Thoracic aorta (tissue), 2 donors: ENCODE results near the gene TAB2. TPM values are rescaled to one million over a fixed set of nuclear protein-coding genes. Genes with fewer than 3 reads are reported as not detected.

ENCODE experiments used
- ATAC-seq: fragments of 150-250 bp; one replicate; pipeline ENCODE4 v1.8.0; 2017; ENCODE audit warnings: low read depth; ENCODE audit not compliant: insufficient number of reproducible peaks, low FRiP score
- DNase-seq: peaks from one replicate; pipeline ENCODE4 v3.0.0-alpha.2; 2020; ENCODE audit warnings: low spot score
- H3K27ac ChIP-seq, 2 donors: fragments of 200-600 bp; sonication (generic); 1 replicate in 1 of 2; 2 replicates in 1 of 2; pipeline ENCODE4 v1.5.1; 2016; ENCODE audit warnings: mild to moderate bottlenecking in 2 of 2, moderate library complexity in 2 of 2
- H3K27me3 ChIP-seq: fragments of 200-600 bp; sonication (generic); replicated peaks from 2 replicates; pipeline ENCODE4 v1.6.0; 2016; ENCODE audit warnings: mild to moderate bottlenecking; ENCODE audit not compliant: insufficient read depth
- H3K36me3 ChIP-seq: fragments of 200-600 bp; sonication (generic); one replicate; pipeline ENCODE4 v1.5.1; 2016
- H3K4me1 ChIP-seq, 2 donors: fragments of 200-600 bp; sonication (generic); 1 replicate in 1 of 2; 2 replicates in 1 of 2; pipeline versions ENCODE4 v1.5.1 to v1.6.0; 2016; ENCODE audit warnings: low read depth in 2 of 2, mild to moderate bottlenecking in 1 of 2; ENCODE audit not compliant: control insufficient read depth in 1 of 2
- H3K4me3 ChIP-seq: fragments of 200-600 bp; sonication (generic); 2 replicates; pipeline ENCODE4 v1.5.1; 2016; ENCODE audit warnings: mild to moderate bottlenecking
- H3K9me3 ChIP-seq: fragments of 200-600 bp; sonication (generic); 2 replicates; pipeline ENCODE4 v1.5.1; 2016
- total RNA-seq, 2 donors: library from RNA; depleted of rRNA; stranded (reverse); fragments of >200 nt; gene quantifications; one replicate each; pipeline versions ENCODE4 v1.1.0 to v1.2.3, GENCODE V29; 2016
- TF ChIP-seq, protein P1 (sequence below): fragments of 200-600 bp; sonication (generic); IDR thresholded peaks from one replicate; pipeline ENCODE4 v1.5.1; 2019; ENCODE audit warnings: antibody characterized with exemption

The TAB2 gene
- total RNA-seq, 2 donors from 2014 or later: 56.0 to 61.7 TPM

DNA sequence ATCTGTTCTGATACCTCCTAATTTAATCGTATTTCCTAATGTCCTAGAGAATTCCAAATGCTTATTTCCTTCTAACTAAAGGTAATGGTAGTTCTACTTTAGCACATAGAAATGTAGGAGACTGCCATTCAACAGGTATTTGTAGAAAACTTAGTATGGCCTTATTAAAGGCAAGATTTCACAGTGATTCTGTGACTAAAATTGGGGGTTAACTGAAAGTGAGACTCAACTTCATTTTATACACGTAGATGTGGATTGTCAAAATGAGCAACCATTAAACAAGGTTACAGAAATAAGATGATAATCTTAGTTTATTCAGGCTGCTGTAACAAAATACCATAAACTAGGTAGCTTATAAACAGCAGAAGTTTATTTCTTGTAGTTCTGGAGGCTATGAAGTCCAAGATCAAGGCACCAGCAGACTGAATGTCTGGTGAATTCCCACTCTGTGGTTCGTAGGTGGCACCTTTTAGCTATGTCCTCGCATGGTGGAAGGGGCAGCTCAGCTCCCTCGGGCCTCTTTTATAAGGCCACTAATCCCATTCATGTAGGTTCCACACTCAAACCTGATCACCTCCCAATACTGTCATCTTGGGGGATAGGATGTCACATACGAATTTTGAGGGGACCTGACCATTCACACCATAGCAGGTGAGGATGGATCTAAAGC lies 38.7 kb downstream of the TAB2 start:
- Histone ChIP-seq H3K4me1 (peaks cover under 1 to 11% of the 10 kb centered on the region in 2 donors), H3K9me3 (no peaks in the 10 kb centered on the region), H3K27ac (no peak overlapping the region), H3K36me3 (no peaks in the 10 kb centered on the region), H3K27me3 (no peaks in the 10 kb centered on the region), H3K4me3 (no peak overlapping the region)
- ATAC-seq (no peak), DNase-seq (no peak)
- TF ChIP-seq, protein P1, sequence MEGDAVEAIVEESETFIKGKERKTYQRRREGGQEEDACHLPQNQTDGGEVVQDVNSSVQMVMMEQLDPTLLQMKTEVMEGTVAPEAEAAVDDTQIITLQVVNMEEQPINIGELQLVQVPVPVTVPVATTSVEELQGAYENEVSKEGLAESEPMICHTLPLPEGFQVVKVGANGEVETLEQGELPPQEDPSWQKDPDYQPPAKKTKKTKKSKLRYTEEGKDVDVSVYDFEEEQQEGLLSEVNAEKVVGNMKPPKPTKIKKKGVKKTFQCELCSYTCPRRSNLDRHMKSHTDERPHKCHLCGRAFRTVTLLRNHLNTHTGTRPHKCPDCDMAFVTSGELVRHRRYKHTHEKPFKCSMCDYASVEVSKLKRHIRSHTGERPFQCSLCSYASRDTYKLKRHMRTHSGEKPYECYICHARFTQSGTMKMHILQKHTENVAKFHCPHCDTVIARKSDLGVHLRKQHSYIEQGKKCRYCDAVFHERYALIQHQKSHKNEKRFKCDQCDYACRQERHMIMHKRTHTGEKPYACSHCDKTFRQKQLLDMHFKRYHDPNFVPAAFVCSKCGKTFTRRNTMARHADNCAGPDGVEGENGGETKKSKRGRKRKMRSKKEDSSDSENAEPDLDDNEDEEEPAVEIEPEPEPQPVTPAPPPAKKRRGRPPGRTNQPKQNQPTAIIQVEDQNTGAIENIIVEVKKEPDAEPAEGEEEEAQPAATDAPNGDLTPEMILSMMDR: no peak

DNA sequence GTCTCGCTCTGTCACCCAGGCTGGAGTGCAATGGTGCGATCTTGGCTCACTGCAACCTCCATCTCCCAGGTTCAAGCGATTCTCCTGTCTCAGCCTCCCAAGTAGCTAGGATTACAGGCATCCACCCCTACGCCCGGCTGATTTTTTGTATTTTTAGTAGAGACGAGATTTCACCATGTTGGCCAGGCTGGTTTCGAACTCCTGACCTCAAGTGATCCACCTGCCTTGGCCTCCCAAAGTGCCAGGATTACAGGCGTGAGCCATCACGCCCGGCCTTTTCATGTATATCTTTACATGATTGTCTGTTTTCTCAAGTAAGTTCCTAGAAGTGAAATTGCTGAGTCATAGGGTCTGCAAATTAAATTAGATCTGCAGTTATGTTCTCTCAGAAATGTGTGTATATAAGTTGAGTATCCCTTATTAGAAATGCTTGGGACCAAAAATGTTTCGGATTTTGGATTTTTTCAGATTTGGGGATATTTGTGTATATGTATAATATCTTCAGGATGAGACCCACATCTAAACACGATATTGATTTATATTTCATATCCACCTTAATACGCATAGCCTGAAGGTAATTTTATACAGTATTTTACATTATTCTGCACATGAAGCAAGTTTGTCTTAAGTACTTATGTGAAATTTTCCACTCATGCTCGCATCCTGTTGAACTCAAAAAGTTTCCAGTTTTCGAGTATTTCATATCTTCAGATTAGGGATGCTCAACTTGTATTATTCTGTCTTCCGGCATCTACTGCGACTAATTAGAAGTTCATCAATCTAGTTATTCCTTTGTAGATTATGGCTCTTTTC lies 40.4 kb downstream of the TAB2 start:
- Histone ChIP-seq H3K27me3 (no peaks in the 10 kb centered on the region), H3K27ac (no peak overlapping the region), H3K4me3 (no peak overlapping the region), H3K4me1 (peaks cover 0 to 12% of the 10 kb centered on the region in 2 donors), H3K36me3 (no peaks in the 10 kb centered on the region), H3K9me3 (no peaks in the 10 kb centered on the region)
- TF ChIP-seq, protein P1: no peak
- ATAC-seq (no peak), DNase-seq (no peak)

DNA sequence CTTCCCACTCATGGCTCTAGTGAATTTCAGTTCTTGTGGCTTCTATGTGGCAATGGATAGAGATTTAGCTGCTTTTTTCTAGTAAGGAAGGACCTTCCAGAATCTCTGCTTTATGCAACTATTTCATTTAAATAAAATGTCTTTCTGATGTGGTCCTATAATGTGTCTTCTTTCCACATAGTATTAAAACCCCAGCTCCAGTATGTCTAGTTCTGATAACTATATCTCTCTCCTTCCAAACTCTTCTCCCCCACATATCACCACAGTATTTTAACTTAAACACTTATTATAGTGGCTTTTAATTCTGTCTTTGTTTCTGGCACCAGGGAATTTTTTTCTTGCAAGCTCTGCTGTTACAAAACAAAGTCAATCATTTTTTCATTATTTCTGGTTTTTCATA lies 41.9 kb downstream of the TAB2 start:
- Histone ChIP-seq H3K27me3 (no peaks in the 10 kb centered on the region), H3K9me3 (no peaks in the 10 kb centered on the region), H3K36me3 (no peaks in the 10 kb centered on the region), H3K4me3 (no peak overlapping the region), H3K4me1 (peaks cover 0 to 24% of the 10 kb centered on the region in 2 donors), H3K27ac (no peak overlapping the region)
- DNase-seq (no peak), ATAC-seq (no peak)
- TF ChIP-seq, protein P1: no peak

DNA sequence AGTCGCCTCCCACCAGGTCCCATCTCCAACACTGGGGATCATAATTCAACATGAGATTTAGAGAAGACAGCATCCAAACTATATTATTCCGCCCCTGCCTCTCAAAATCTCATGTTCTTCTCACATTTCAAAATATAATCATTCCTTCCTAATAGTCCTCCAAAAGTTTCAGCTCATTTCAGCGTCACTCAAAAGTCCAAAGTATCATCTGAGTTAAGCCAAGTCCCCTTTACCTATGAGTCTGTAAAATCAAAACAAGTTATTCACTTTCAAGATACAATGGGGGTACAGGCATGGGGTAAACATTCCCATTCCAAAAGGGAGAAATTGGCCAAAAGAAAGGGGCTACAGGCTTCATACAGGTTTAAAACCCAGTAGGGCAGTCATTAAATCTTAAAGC lies 43.0 kb downstream of the TAB2 start:
- H3K36me3 ChIP-seq: no peaks in the 10 kb centered on the region
- H3K4me3 ChIP-seq: no peak overlapping the region
- no peak for ATAC-seq
- H3K27me3 ChIP-seq: no peaks in the 10 kb centered on the region
- peaks cover 9 to 35% of the 10 kb centered on the region in 2 donors for H3K4me1 ChIP-seq
- no peak for DNase-seq
- H3K27ac ChIP-seq: no peak overlapping the region
- TF ChIP-seq, protein P1: no peak
- no peaks in the 10 kb centered on the region for H3K9me3 ChIP-seq

DNA sequence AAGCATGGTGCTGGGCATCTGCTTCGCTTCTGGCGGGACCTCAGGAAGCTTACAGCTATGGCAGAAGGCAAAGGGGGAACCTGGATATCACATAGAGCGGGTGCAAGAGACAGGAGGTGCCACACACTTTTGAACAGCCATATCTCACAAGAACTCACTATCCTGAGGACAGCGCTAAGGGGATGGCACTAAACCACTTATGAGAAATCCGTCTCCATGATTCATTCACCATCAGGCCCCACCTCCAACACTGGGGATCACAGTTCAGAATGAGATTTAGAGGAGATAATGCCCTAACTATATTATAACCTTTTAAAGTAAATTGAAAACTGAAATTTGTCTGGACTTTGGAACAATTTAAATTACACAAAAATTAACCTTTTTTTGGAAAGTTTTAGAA lies 44.8 kb downstream of the TAB2 start:
- H3K27me3 ChIP-seq: no peaks in the 10 kb centered on the region
- no peak for DNase-seq
- H3K27ac ChIP-seq: no peak overlapping the region
- no peak for ATAC-seq
- H3K4me1 ChIP-seq: peaks cover 18 to 40% of the 10 kb centered on the region in 2 donors
- H3K4me3 ChIP-seq: no peak overlapping the region
- H3K36me3 ChIP-seq: no peaks in the 10 kb centered on the region
- TF ChIP-seq, protein P1: no peak
- no peaks in the 10 kb centered on the region for H3K9me3 ChIP-seq
